ENCODE data around the gene ATP6V0C. TPM values are rescaled to one million over a fixed set of nuclear protein-coding genes. Genes with fewer than 3 reads are reported as not detected.

ATP6V0C gene
- total and polyA plus RNA-seq, 9 donors, result 34.8 to 143 (median 119) TPM

DNA sequence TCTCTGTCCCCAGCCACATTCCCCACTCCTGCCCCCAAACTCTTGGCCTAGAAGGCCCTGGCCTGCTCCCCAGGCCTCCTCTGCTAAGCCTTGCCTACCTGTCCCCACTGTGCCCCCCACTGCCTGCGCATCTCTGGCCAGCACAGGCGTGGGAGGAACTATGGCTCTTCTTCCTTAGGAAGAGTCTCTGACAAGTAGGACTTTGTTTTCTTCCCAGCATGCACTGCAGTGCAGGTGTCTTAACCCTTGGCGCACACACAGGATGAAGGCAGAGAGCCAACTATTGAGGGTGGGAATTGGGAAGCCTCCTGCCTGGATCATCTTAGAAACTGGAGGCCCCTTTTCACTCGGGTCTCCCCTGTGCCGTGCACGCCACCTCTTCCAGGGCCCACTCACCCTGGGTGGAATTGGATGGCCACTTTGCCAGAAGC is 10.1 kb downstream of the ATP6V0C start:
- Histone ChIP-seq H3K27ac (no peak overlapping the region), H3K36me3 (no peaks in the 10 kb centered on the region), H3K4me3 (no peak overlapping the region), H3K27me3 (no peaks in the 10 kb centered on the region), H3K9me3 (no peaks in the 10 kb centered on the region), H3K4me1 (ENCODE audit: insufficient read depth) (peaks cover 10% of the 10 kb centered on the region)
- WGBS, 3 donors, result 78 to 86% (median 80%) methylated on average over 6 of the region's 6 CpGs
- peak in 1 of 5 donors; percentile 16 for DNase-seq
- intact Hi-C loops (cut with DNase I), result no loop called here
- TF ChIP-seq EP300 (IDR thresholded peaks at IDR 0.05) (no peak), POLR2A (IDR thresholded peaks at IDR 0.05) (no peak)
- TF ChIP-seq, protein P1, sequence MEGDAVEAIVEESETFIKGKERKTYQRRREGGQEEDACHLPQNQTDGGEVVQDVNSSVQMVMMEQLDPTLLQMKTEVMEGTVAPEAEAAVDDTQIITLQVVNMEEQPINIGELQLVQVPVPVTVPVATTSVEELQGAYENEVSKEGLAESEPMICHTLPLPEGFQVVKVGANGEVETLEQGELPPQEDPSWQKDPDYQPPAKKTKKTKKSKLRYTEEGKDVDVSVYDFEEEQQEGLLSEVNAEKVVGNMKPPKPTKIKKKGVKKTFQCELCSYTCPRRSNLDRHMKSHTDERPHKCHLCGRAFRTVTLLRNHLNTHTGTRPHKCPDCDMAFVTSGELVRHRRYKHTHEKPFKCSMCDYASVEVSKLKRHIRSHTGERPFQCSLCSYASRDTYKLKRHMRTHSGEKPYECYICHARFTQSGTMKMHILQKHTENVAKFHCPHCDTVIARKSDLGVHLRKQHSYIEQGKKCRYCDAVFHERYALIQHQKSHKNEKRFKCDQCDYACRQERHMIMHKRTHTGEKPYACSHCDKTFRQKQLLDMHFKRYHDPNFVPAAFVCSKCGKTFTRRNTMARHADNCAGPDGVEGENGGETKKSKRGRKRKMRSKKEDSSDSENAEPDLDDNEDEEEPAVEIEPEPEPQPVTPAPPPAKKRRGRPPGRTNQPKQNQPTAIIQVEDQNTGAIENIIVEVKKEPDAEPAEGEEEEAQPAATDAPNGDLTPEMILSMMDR (IDR thresholded peaks at IDR 0.05), result no peak

DNA sequence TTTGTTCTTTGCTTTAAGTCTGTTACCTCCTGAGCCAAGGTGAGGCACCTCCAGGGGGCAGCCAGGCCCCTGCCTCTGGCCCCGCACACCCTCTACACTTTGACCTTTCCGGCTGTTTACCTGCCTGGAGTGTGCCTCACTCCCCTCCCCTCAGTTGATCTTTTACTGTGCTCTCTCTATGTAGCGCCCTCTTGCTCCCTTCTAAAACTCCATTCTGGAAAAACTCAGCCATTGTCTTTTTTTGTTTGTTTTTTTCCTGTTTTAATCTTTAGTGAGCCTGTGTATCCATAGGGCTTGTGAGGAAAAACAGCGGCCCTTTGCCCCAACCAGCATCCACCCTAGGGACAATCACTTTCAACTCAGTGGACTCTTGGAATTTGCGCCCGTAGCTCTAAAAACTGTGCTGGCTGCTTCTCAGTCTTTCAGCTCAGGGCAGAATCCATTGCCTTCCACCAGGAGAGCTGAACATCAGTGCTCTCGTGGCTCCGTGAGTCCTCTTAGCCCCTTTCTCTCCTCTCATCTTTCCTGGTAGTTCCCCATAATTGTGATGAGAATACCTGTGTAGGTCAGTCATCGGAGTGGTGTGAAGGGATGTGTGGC is 10.7 kb downstream of the ATP6V0C start:
- no peak overlapping the region for H3K27ac ChIP-seq
- peak in 1 of 5 donors; percentile 10 for DNase-seq
- 92 to 95% (median 94%) methylated on average over 9 of the region's 9 CpGs for WGBS, 3 donors
- intact Hi-C loops (cut with DNase I), result no loop called here
- no peaks in the 10 kb centered on the region for H3K9me3 ChIP-seq
- H3K4me1 ChIP-seq (ENCODE audit: insufficient read depth), result peaks cover 8% of the 10 kb centered on the region
- H3K27me3 ChIP-seq, result no peaks in the 10 kb centered on the region
- no peaks in the 10 kb centered on the region for H3K36me3 ChIP-seq
- TF ChIP-seq, protein P1 (IDR thresholded peaks at IDR 0.05), result no peak
- TF ChIP-seq EP300 (IDR thresholded peaks at IDR 0.05) (no peak), POLR2A (IDR thresholded peaks at IDR 0.05) (no peak)
- no peak overlapping the region for H3K4me3 ChIP-seq

DNA sequence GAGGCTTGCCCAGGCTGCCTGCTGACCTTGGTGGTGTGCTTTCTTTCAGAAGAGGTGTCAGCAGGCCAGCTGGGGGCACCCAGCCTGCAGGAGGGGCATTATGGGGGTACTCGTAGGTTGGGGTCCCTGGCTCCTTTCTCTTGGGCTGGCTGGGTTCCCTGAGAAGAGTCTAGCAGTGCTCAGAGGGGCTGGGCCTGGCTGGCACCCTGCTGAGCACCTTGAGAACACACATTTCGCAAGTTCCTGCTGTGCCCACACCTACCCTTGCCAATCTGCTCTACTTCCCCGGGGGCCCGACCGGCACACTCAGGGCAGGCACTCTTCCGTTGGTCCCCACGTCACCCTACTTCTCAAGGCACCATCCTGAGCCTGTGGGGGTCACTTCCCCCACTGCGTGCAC is 12.4 kb downstream of the ATP6V0C start:
- no peaks in the 10 kb centered on the region for H3K27me3 ChIP-seq
- no peak overlapping the region for H3K27ac ChIP-seq
- no peak overlapping the region for H3K4me3 ChIP-seq
- TF ChIP-seq, protein P1 (IDR thresholded peaks at IDR 0.05), result no peak
- TF ChIP-seq EP300 (IDR thresholded peaks at IDR 0.05) (no peak), POLR2A (IDR thresholded peaks at IDR 0.05) (no peak)
- H3K36me3 ChIP-seq, result no peaks in the 10 kb centered on the region
- DNase-seq, result peak in 1 of 5 donors; percentile 24
- peaks cover 2% of the 10 kb centered on the region for H3K4me1 ChIP-seq (ENCODE audit: insufficient read depth)
- 85 to 92% (median 88%) methylated on average over 8 of the region's 8 CpGs for WGBS, 3 donors
- H3K9me3 ChIP-seq, result no peaks in the 10 kb centered on the region
- intact Hi-C loops (cut with DNase I), result no loop called here

DNA sequence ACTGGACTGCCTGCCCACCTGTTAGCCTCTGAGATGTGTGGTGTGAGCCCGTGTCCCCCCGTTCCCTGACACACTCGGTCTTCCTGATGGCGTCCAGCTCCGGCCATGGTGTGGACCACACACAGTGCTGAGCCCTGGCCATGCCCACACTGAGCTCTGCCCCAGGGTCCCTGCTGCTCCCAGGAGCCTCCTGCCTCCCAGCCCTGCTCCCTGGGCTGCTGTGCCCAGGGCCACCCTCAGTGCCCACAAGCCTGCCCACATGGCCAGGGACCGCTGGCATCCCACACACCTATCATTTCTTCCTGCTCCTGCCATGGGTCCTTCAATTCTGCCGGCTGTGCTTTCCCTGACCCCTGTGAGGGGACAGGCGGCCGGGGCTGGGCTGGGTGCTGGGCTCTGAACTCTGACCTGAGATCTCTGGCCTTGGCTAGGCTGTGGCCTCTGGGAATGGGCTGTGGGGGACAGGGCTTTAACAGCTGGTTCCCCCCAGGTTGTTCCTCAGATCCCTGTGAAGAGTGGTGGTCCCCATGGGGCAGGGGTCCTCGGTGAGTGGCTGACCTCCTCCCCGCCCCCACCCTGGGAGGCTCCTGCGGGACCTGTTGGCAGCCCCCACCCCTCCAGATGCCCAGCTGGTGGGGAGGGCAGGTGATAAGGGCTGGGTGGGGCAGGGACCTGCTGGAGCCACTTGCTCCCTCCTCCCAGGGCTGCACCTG is 13.5 kb downstream of the ATP6V0C start:
- Histone ChIP-seq H3K4me1 (ENCODE audit: insufficient read depth) (peaks cover 2% of the 10 kb centered on the region), H3K9me3 (no peaks in the 10 kb centered on the region), H3K27me3 (no peaks in the 10 kb centered on the region), H3K4me3 (no peak overlapping the region), H3K27ac (no peak overlapping the region), H3K36me3 (no peaks in the 10 kb centered on the region)
- no peak for TF ChIP-seq POLR2A (IDR thresholded peaks at IDR 0.05)
- TF ChIP-seq, protein P1 (IDR thresholded peaks at IDR 0.05), result no peak
- no peak for TF ChIP-seq EP300 (IDR thresholded peaks at IDR 0.05)
- DNase-seq, result peak in 2 of 5 donors; percentile 19 to 28
- 77 to 80% (median 79%) methylated on average over 9 to 12 of the region's 12 CpGs for WGBS, 3 donors
- intact Hi-C loops (cut with DNase I), result no loop called here

All from ovary (tissue), 9 donors.